Gastrocnemius medialis (tissue), 4 donors: ENCODE data around the gene ZBBX. TPM values are rescaled to one million over a fixed set of nuclear protein-coding genes. Genes with fewer than 3 reads are reported as not detected.

Source experiments
- ATAC-seq, 2 donors: fragments of 150-250 bp; one replicate each; pipeline ENCODE4 v1.9.1; 2016
- DNase-seq, 2 donors: peaks; one replicate each; pipeline ENCODE4 v3.0.0-alpha.2; 2019
- H3K27ac ChIP-seq, 4 donors: fragments of 200-600 bp; sonication (generic); 1 replicate in 1 of 4; 2 replicates in 3 of 4; pipeline ENCODE4 v1.5.1; 2016 to 2018; ENCODE audit warnings: mild to moderate bottlenecking in 2 of 4, moderate library complexity in 1 of 4
- H3K27me3 ChIP-seq, 3 donors: fragments of 200-600 bp; sonication (generic) in 2 of 3; 1 replicate in 1 of 3; 2 replicates in 2 of 3; pipeline versions ENCODE4 v1.5.1 to v1.6.0; 2016 to 2019; ENCODE audit warnings: mild to moderate bottlenecking in 1 of 3, moderate library complexity in 1 of 3
- H3K36me3 ChIP-seq, 2 donors: fragments of 200-600 bp; sonication (generic) in 1 of 2; one replicate each; pipeline ENCODE4 v1.5.1; 2017 to 2018
- H3K4me1 ChIP-seq, 2 donors: fragments of 200-600 bp; sonication (generic) in 1 of 2; one replicate each; pipeline ENCODE4 v1.5.1; 2016 to 2017; ENCODE audit warnings: mild to moderate bottlenecking in 2 of 2
- H3K4me3 ChIP-seq, 4 donors: fragments of 200-600 bp; sonication (generic) in 3 of 4; 1 replicate in 1 of 4; 2 replicates in 3 of 4; pipeline ENCODE4 v1.5.1; 2016 to 2019; ENCODE audit warnings: mild to moderate bottlenecking in 2 of 4
- H3K9me3 ChIP-seq, 3 donors: fragments of 200-600 bp; sonication (generic) in 2 of 3; 1 replicate in 1 of 3; 2 replicates in 2 of 3; pipeline ENCODE4 v1.5.1; 2016 to 2019
- POLR2A ChIP-seq, 2 donors: fragments of 450-650 bp; IDR thresholded peaks; one replicate each; pipeline ENCODE4 v1.6.1; 2017; ENCODE audit warnings: antibody characterized with exemption in 2 of 2, mild to moderate bottlenecking in 2 of 2, moderate library complexity in 2 of 2
- in situ Hi-C, 4 donors: fragments of 200-750 bp; cut with MboI; loops; one replicate each; pipeline versions ENCODE4 v1.15.0 to v1.8.0; 2017; ENCODE audit warnings: low sequenced_read_pairs in 4 of 4
- intact Hi-C: fragments of 100-400 bp; cut with DNase I; formaldehyde crosslinking; loops from one replicate; pipeline ENCODE4 v1.15.1; 2023; ENCODE audit warnings: low total_unique reads
- total RNA-seq, 4 donors: library from RNA; depleted of rRNA; stranded (reverse); fragments of >200 nt; gene quantifications; one replicate each; pipeline versions ENCODE4 v1.1.0 to v1.2.3, GENCODE V29; 2016
- TF ChIP-seq, protein P1 (sequence below), 5 experiments: fragments of 450-650 bp in 3 of 5; fragments of 200-600 bp in 2 of 5; sonication (generic) in 2 of 5; IDR thresholded peaks in 4 of 5; conservative IDR thresholded peaks in 1 of 5; 1 replicate in 4 of 5; 2 replicates in 1 of 5; pipeline ENCODE4 v1.5.1; 2016 to 2019; ENCODE audit warnings: antibody characterized with exemption in 5 of 5, mild to moderate bottlenecking in 3 of 5, moderate library complexity in 3 of 5

Gene ZBBX
- total RNA-seq, 4 donors from 2014 or later = not detected

DNA sequence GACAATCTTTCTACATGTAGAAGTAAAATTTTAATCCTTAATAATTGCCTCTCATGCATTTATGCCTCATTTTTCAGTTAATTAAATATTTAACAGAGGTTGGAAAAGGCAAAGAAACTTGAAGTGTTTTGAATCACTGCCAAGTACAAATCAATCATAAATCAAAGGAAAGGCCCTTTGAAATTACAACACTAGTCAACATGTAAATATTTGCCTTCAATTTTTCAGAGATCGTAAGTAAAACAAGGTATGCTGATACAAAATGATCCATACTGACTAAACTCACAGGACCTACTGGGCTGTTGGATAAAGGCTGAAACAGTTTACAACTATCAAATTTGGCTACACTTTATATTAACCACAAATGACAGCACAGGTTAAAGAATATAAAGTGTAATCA lies 33.9 kb downstream of the ZBBX start:
- Histone ChIP-seq H3K4me1 (no peaks in the 10 kb centered on the region), H3K9me3 (no peaks in the 10 kb centered on the region), H3K27me3 (no peaks in the 10 kb centered on the region), H3K27ac (no peak overlapping the region), H3K4me3 (no peak overlapping the region), H3K36me3 (no peaks in the 10 kb centered on the region)
- TF ChIP-seq, protein P1, sequence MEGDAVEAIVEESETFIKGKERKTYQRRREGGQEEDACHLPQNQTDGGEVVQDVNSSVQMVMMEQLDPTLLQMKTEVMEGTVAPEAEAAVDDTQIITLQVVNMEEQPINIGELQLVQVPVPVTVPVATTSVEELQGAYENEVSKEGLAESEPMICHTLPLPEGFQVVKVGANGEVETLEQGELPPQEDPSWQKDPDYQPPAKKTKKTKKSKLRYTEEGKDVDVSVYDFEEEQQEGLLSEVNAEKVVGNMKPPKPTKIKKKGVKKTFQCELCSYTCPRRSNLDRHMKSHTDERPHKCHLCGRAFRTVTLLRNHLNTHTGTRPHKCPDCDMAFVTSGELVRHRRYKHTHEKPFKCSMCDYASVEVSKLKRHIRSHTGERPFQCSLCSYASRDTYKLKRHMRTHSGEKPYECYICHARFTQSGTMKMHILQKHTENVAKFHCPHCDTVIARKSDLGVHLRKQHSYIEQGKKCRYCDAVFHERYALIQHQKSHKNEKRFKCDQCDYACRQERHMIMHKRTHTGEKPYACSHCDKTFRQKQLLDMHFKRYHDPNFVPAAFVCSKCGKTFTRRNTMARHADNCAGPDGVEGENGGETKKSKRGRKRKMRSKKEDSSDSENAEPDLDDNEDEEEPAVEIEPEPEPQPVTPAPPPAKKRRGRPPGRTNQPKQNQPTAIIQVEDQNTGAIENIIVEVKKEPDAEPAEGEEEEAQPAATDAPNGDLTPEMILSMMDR (IDR thresholded peaks at IDR 0.05 in 4 of 5, conservative IDR thresholded peaks at IDR 0.05 in 1 of 5) = no peak
- no peak for TF ChIP-seq POLR2A (IDR thresholded peaks at IDR 0.05)
- in situ Hi-C loops (no loop called here), intact Hi-C loops (no loop called here)
- no peak for DNase-seq
- ATAC-seq = no peak

DNA sequence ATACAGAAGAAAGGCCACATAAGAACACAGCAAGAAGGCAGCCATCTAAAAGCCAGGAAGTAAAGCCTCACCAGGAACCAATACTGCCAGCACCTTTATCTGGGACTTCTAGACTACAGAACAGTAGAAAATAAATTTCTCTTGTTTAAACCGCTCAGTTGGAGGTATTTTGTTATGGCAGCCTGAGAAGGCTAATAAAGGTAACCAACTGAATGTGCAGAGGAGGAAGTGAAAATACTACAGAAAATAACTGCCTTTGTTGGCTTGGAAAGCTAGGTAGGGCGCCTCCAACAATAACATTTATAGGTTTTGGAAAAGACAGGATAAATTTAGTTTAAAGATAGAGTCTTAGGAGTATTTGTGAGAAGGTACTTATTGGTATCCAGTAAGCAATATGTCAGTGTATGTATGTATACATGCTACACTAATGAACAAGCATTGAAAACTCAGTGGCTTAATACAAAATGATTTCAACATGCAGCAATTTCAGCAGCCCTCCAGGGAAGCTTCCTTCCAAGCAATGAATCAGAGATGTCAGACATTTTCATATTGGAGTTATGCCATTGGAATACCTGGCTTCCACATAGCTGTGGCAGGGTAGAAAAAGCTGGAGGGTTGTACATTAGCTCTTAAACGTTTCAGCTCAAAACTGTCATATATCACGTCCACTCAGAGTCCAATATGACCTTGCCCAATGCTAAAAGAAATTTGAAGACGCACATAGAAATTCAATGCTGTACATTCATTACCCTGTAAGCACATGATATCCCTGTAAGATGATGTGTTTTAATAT lies 48.9 kb downstream of the ZBBX start:
- H3K4me1 ChIP-seq = no peaks in the 10 kb centered on the region
- H3K27me3 ChIP-seq = no peaks in the 10 kb centered on the region
- no peak for TF ChIP-seq POLR2A (IDR thresholded peaks at IDR 0.05)
- TF ChIP-seq, protein P1 (IDR thresholded peaks at IDR 0.05 in 4 of 5, conservative IDR thresholded peaks at IDR 0.05 in 1 of 5) = no peak
- H3K27ac ChIP-seq = no peak overlapping the region
- DNase-seq = no peak
- intact Hi-C loops = no loop called here
- H3K36me3 ChIP-seq = no peaks in the 10 kb centered on the region
- in situ Hi-C loops = no loop called here
- no peak overlapping the region for H3K4me3 ChIP-seq
- no peak for ATAC-seq
- no peaks in the 10 kb centered on the region for H3K9me3 ChIP-seq

DNA sequence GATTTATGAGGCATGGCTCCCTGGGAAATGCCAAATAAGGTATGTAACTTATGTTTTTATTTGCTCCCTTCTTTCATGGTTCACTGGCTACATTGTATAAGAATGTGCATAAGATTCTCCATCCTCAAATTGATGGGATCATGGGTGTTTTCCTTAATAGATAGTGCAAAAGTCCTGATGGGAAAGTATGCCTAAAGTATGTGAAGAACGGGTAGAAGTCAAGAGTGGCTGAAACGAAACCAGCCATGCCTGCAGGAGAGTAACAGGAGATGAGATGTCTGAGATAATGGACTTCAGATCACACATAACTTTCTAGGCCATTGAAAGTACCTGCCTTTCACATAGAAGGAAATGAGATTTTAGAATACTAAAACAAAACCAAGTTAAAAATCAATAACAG lies 56.5 kb downstream of the ZBBX start:
- in situ Hi-C loops (no loop called here), intact Hi-C loops (no loop called here)
- DNase-seq (no peak), ATAC-seq (no peak)
- Histone ChIP-seq H3K27ac (no peak overlapping the region), H3K4me1 (no peaks in the 10 kb centered on the region), H3K4me3 (no peak overlapping the region), H3K9me3 (no peaks in the 10 kb centered on the region), H3K36me3 (no peaks in the 10 kb centered on the region), H3K27me3 (no peaks in the 10 kb centered on the region)
- TF ChIP-seq, protein P1 (IDR thresholded peaks at IDR 0.05 in 4 of 5, conservative IDR thresholded peaks at IDR 0.05 in 1 of 5) = no peak
- TF ChIP-seq POLR2A (IDR thresholded peaks at IDR 0.05) = no peak

DNA sequence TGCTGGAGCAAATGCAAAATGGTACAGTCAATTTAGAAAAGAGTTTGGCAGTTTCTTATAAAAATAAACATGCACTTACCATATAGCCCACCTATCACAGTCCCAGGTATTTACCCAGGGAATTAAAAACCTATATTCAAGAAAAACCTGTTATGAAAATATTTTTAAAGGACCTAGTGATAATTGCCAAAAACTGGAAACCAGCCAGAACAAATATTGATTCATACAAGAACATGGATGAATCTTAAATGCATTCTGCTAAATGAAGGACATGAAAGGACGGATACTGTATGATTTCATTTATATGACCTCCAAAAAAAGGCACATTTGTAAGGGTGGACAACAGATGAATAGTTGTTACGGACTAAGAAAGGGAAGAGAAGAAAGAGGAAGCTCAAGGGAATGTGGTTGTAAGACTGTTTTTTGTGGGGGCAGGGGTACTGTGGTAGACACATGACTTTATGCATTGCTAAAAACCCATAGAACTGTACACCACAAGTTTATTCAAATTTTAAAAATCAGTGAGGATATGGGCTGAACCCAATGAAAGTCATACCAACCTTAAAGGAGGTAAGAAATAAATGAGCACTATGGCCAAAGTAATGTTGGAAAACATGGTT lies 61.0 kb downstream of the ZBBX start:
- in situ Hi-C loops = no loop called here
- Histone ChIP-seq H3K36me3 (no peaks in the 10 kb centered on the region), H3K4me1 (no peaks in the 10 kb centered on the region), H3K27me3 (no peaks in the 10 kb centered on the region), H3K4me3 (no peak overlapping the region), H3K27ac (no peak overlapping the region), H3K9me3 (no peaks in the 10 kb centered on the region)
- DNase-seq (no peak), ATAC-seq (no peak)
- intact Hi-C loops = no loop called here
- no peak for TF ChIP-seq POLR2A (IDR thresholded peaks at IDR 0.05)
- TF ChIP-seq, protein P1 (IDR thresholded peaks at IDR 0.05 in 4 of 5, conservative IDR thresholded peaks at IDR 0.05 in 1 of 5) = no peak
